HepG2 (cell line): Measurements from ENCODE around the gene GPR25. TPM values are rescaled to one million over a fixed set of nuclear protein-coding genes. Genes with fewer than 3 reads are reported as not detected.

ENCODE experiments used
- ARID5B ChIP-seq: IDR thresholded peaks from 2 replicates; pipeline ENCODE4 v1.4.0; 2020; ENCODE audit warnings: mild to moderate bottlenecking, missing genetic modification reagents
- BATF2 ChIP-seq: sonication (generic); formaldehyde crosslinking; IDR thresholded peaks from 2 replicates; pipeline ENCODE4 v1.8.0; 2022; ENCODE audit warnings: mild to moderate bottlenecking, missing genetic modification reagents, moderate library complexity
- CEBPG ChIP-seq: IDR thresholded peaks from 2 replicates; pipeline ENCODE4 v1.6.1; 2016
- CREBL2 ChIP-seq: sonication (generic); formaldehyde crosslinking; IDR thresholded peaks from 2 replicates; pipeline ENCODE4 v1.8.1; 2023; ENCODE audit warnings: missing genetic modification reagents, mild to moderate bottlenecking, borderline replicate concordance
- CREM ChIP-seq, 2 experiments: sonication (generic) in 1 of 2; formaldehyde crosslinking in 1 of 2; IDR thresholded peaks; 2 replicates each; pipeline versions ENCODE4 v1.4.0 to v1.6.1; 2016 to 2020; ENCODE audit warnings: antibody characterized with exemption in 1 of 2, mild to moderate bottlenecking in 1 of 2, missing genetic modification reagents in 1 of 2
- EP300 ChIP-seq, 3 experiments: sonication (generic) in 1 of 3; formaldehyde crosslinking in 1 of 3; IDR thresholded peaks; 2 replicates each; pipeline versions ENCODE4 v1.5.1 to v1.6.1; 2011 to 2020; ENCODE audit warnings: low read depth in 2 of 3, low read length in 2 of 3, borderline replicate concordance in 1 of 3, improper control_type of control experiment in 1 of 3, mild to moderate bottlenecking in 1 of 3, missing genetic modification reagents in 1 of 3, moderate library complexity in 1 of 3
- FOXP4 ChIP-seq: sonication (generic); formaldehyde crosslinking; IDR thresholded peaks from 2 replicates; pipeline ENCODE4 v1.4.0; 2020; ENCODE audit warnings: missing genetic modification reagents
- HHEX ChIP-seq: IDR thresholded peaks from 2 replicates; pipeline ENCODE4 v1.6.1; 2016; ENCODE audit warnings: control low read depth
- HNF4A ChIP-seq: sonication (generic); formaldehyde crosslinking; IDR thresholded peaks from 2 replicates; pipeline ENCODE4 v1.4.0; 2020; ENCODE audit warnings: missing genetic modification reagents
- NCOR1 ChIP-seq: fragments of 200-600 bp; sonication (generic); IDR thresholded peaks from 2 replicates; pipeline ENCODE4 v1.7.0; 2017; ENCODE audit warnings: antibody characterized with exemption, low read length, borderline replicate concordance
- NKX3-1 ChIP-seq: sonication (generic); formaldehyde crosslinking; IDR thresholded peaks from 2 replicates; pipeline ENCODE4 v1.5.0; 2020; ENCODE audit warnings: missing genetic modification reagents
- NR2F6 ChIP-seq, 2 experiments: IDR thresholded peaks; 2 replicates each; pipeline ENCODE4 v1.6.1; 2016; ENCODE audit warnings: antibody characterized with exemption in 1 of 2, mild to moderate bottlenecking in 1 of 2
- ONECUT2 ChIP-seq: sonication (generic); formaldehyde crosslinking; IDR thresholded peaks from 2 replicates; pipeline ENCODE4 v1.4.0; 2020; ENCODE audit warnings: missing genetic modification reagents
- POLR2AphosphoS5 ChIP-seq: IDR thresholded peaks from 2 replicates; pipeline ENCODE4 v1.6.1; 2012; ENCODE audit warnings: low read depth, low read length
- SKIL ChIP-seq: sonication (generic); formaldehyde crosslinking; IDR thresholded peaks from 2 replicates; pipeline ENCODE4 v1.8.0; 2022; ENCODE audit warnings: missing genetic modification reagents, mild to moderate bottlenecking, moderate library complexity, borderline replicate concordance
- SOX13 ChIP-seq, 3 experiments: fragments of 450-650 bp in 1 of 3; sonication (generic) in 1 of 3; formaldehyde crosslinking in 1 of 3; IDR thresholded peaks in 2 of 3; conservative IDR thresholded peaks in 1 of 3; 2 replicates each; pipeline versions ENCODE4 v1.5.0 to v1.6.1; 2016 to 2020; ENCODE audit warnings: antibody characterized with exemption in 1 of 3, mild to moderate bottlenecking in 1 of 3, missing compliant biosample characterization in 1 of 3, missing genetic modification reagents in 1 of 3, moderate library complexity in 1 of 3
- SOX6 ChIP-seq, 2 experiments: fragments of 450-650 bp in 1 of 2; sonication (generic) in 1 of 2; formaldehyde crosslinking in 1 of 2; IDR thresholded peaks; 2 replicates each; pipeline versions ENCODE4 v1.4.0 to v1.6.1; 2017 to 2020; ENCODE audit warnings: antibody characterized with exemption in 1 of 2, mild to moderate bottlenecking in 1 of 2, missing genetic modification reagents in 1 of 2
- SRSF4 ChIP-seq: fragments of 200-400 bp; formaldehyde crosslinking; IDR thresholded peaks from one replicate; pipeline ENCODE4 v1.6.1; 2018; ENCODE audit warnings: mild to moderate bottlenecking, low read depth, low read length, moderate library complexity; ENCODE audit not compliant: poor library complexity, severe bottlenecking
- polyA plus RNA-seq, 8 experiments: library from polyadenylated mRNA; depleted of rRNA in 3 of 8; stranded (reverse) in 7 of 8; unstranded in 1 of 8; fragments of >200 nt; fragmentation: Illumina TruSeq in 4 of 8; extraction: Trizol in 4 of 8; gene quantifications; 2 replicates each; pipeline versions ENCODE4 v1.2.1 to v1.2.3, GENCODE V29; 2011 to 2016; ENCODE audit warnings: low read depth in 4 of 8, missing spikeins in 1 of 8, mixed read lengths in 1 of 8; ENCODE audit not compliant: insufficient read depth in 1 of 8
- total RNA-seq, 5 experiments: library from RNA; depleted of rRNA; stranded (reverse); fragments of >200 nt; fragmentation: Illumina TruSeq; extraction: Trizol; gene quantifications; 2 replicates each; pipeline ENCODE4 v1.2.3, GENCODE V29; 2016; ENCODE audit warnings: low read depth in 1 of 5

GPR25 gene
- total and polyA plus RNA-seq, 2 of the 13 experiments (the other 11 are each of a cell fraction or from before 2014, with no cell fraction given), result not detected

GRCh38 chr1:200905411-200906052 lies 32.8 kb downstream of the GPR25 start (continued):
- TF ChIP-seq POLR2AphosphoS5, result no peak
- TF ChIP-seq HHEX (CRISPR knock-in tag), result peak; percentile 24; the same call in 1 of the 2 replicates
- peak; percentile 83 for TF ChIP-seq NR2F6 (IDR thresholded peaks at IDR 0.05)
- peak; percentile 67 for TF ChIP-seq NR2F6 (CRISPR knock-in tag; IDR thresholded peaks at IDR 0.05)
- TF ChIP-seq SOX13 (IDR thresholded peaks at IDR 0.05), result no peak
- peak in 1 of 2 experiments; percentile 53; a peak in 1 of 4 replicates for TF ChIP-seq SOX13 (CRISPR knock-in tag; conservative IDR thresholded peaks at IDR 0.05 in 1 of 2, IDR thresholded peaks at IDR 0.05 in 1 of 2)
- TF ChIP-seq SKIL (CRISPR knock-in tag), result peak; percentile 65; the same call in 1 of the 2 replicates
- TF ChIP-seq SOX6 (IDR thresholded peaks at IDR 0.05), result no peak
- peak; percentile 67 for TF ChIP-seq SOX6 (CRISPR knock-in tag; IDR thresholded peaks at IDR 0.05)
- TF ChIP-seq NKX3-1 (CRISPR knock-in tag), result no peak
- 0 out of 2 replicates have a peak, but pooled peaks have one; percentile 37 for TF ChIP-seq ONECUT2 (CRISPR knock-in tag)
- peak; percentile 51; the same call in 1 of the 2 replicates for TF ChIP-seq CREM (IDR thresholded peaks at IDR 0.05)
- TF ChIP-seq CREM (CRISPR knock-in tag; IDR thresholded peaks at IDR 0.05), result no peak
- peak; percentile 76 for TF ChIP-seq FOXP4
- TF ChIP-seq NCOR1, result peak; percentile 76; the same call in 1 of the 2 replicates
- TF ChIP-seq CEBPG, result 0 out of 2 replicates have a peak, but pooled peaks have one; percentile 15
- TF ChIP-seq CREBL2 (CRISPR knock-in tag), result no peak
- TF ChIP-seq BATF2 (CRISPR knock-in tag), result no peak
- TF ChIP-seq HNF4A (CRISPR knock-in tag), result peak; percentile 72
- peak; percentile 25; the same call in 1 of the 2 replicates for TF ChIP-seq ARID5B (CRISPR knock-in tag)
- TF ChIP-seq EP300 (IDR thresholded peaks at IDR 0.05; ENCODE audit: low read depth in 2 of 2, low read length in 2 of 2), result peak in 1 of 2 experiments; percentile 41; a peak in 1 of 4 replicates
- no peak for TF ChIP-seq EP300 (CRISPR knock-in tag; IDR thresholded peaks at IDR 0.05; ENCODE audit: borderline replicate concordance)
- TF ChIP-seq SRSF4, result no peak
